Parathyroid adenoma (tissue), 2 donors: Measurements from ENCODE around the gene GGN.

Source experiments
- H2AFZ ChIP-seq: fragments of 300-600 bp; sonication (generic); one replicate; pipeline ENCODE4 v1.7.0; 2017; ENCODE audit warnings: antibody characterized with exemption, mild to moderate bottlenecking
- H3K27ac ChIP-seq: fragments of 300-600 bp; sonication (generic); one replicate; pipeline ENCODE4 v1.7.0; 2017
- H3K27me3 ChIP-seq: fragments of 300-600 bp; sonication (generic); one replicate; pipeline ENCODE4 v1.7.0; 2017; ENCODE audit warnings: low read length; ENCODE audit not compliant: control insufficient read depth, insufficient read depth
- H3K36me3 ChIP-seq: fragments of 300-600 bp; sonication (generic); one replicate; pipeline ENCODE4 v1.7.0; 2017; ENCODE audit warnings: low read length; ENCODE audit not compliant: control insufficient read depth, insufficient read depth
- H3K4me1 ChIP-seq: fragments of 300-600 bp; sonication (generic); one replicate; pipeline ENCODE4 v1.7.0; 2017; ENCODE audit warnings: control low read depth
- H3K4me2 ChIP-seq: fragments of 300-600 bp; sonication (generic); one replicate; pipeline ENCODE4 v1.7.0; 2017; ENCODE audit warnings: low read length
- H3K4me3 ChIP-seq: fragments of 300-600 bp; sonication (generic); one replicate; pipeline ENCODE4 v1.7.0; 2017; ENCODE audit warnings: low read depth, low read length
- H3K79me2 ChIP-seq: fragments of 300-600 bp; sonication (generic); one replicate; pipeline ENCODE4 v1.7.0; 2017; ENCODE audit warnings: control low read depth
- H3K9ac ChIP-seq: fragments of 300-600 bp; sonication (generic); one replicate; pipeline ENCODE4 v1.7.0; 2017; ENCODE audit warnings: mild to moderate bottlenecking
- H3K9me3 ChIP-seq: fragments of 300-600 bp; sonication (generic); one replicate; pipeline ENCODE4 v1.7.0; 2017; ENCODE audit warnings: low read length; ENCODE audit not compliant: control insufficient read depth
- TF ChIP-seq, protein P1 (sequence below): fragments of 300-600 bp; sonication (generic); IDR thresholded peaks from one replicate; pipeline ENCODE4 v1.7.0; 2017; ENCODE audit warnings: antibody characterized with exemption, mild to moderate bottlenecking
- donor health status: primary hyperparathyroidism.

Gene GGN

GRCh38 chr19:38391911-38392464, 4.2 kb upstream of the GGN start:
- H3K4me3 ChIP-seq, result no peak overlapping the region
- H3K4me2 ChIP-seq, result no peak overlapping the region
- no peaks in the 10 kb centered on the region for H3K36me3 ChIP-seq
- no peaks in the 10 kb centered on the region for H3K9me3 ChIP-seq
- H3K4me1 ChIP-seq, result no peaks in the 10 kb centered on the region
- H3K27ac ChIP-seq, result no peak overlapping the region
- H2AFZ ChIP-seq, result no peak overlapping the region
- no peaks in the 10 kb centered on the region for H3K27me3 ChIP-seq
- TF ChIP-seq, protein P1, sequence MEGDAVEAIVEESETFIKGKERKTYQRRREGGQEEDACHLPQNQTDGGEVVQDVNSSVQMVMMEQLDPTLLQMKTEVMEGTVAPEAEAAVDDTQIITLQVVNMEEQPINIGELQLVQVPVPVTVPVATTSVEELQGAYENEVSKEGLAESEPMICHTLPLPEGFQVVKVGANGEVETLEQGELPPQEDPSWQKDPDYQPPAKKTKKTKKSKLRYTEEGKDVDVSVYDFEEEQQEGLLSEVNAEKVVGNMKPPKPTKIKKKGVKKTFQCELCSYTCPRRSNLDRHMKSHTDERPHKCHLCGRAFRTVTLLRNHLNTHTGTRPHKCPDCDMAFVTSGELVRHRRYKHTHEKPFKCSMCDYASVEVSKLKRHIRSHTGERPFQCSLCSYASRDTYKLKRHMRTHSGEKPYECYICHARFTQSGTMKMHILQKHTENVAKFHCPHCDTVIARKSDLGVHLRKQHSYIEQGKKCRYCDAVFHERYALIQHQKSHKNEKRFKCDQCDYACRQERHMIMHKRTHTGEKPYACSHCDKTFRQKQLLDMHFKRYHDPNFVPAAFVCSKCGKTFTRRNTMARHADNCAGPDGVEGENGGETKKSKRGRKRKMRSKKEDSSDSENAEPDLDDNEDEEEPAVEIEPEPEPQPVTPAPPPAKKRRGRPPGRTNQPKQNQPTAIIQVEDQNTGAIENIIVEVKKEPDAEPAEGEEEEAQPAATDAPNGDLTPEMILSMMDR, result no peak
- H3K79me2 ChIP-seq, result no peaks in the 10 kb centered on the region
- no peak overlapping the region for H3K9ac ChIP-seq

GRCh38 chr19:38389957-38390924, 2.4 kb upstream of the GGN start:
- H3K27me3 ChIP-seq, result no peaks in the 10 kb centered on the region
- no peaks in the 10 kb centered on the region for H3K79me2 ChIP-seq
- no peak overlapping the region for H2AFZ ChIP-seq
- TF ChIP-seq, protein P1, result no peak
- H3K4me3 ChIP-seq, result no peak overlapping the region
- no peaks in the 10 kb centered on the region for H3K9me3 ChIP-seq
- H3K4me1 ChIP-seq, result no peaks in the 10 kb centered on the region
- H3K27ac ChIP-seq, result no peak overlapping the region
- no peak overlapping the region for H3K4me2 ChIP-seq
- no peaks in the 10 kb centered on the region for H3K36me3 ChIP-seq
- no peak overlapping the region for H3K9ac ChIP-seq

- Histone ChIP-seq H3K36me3 (no peaks in the 10 kb centered on the region), H3K79me2 (no peaks in the 10 kb centered on the region), H3K27ac (peak overlapping the region; percentile 48), H3K27me3 (no peaks in the 10 kb centered on the region), H3K4me3 (peak overlapping the region; percentile 87), H3K4me2 (peak overlapping the region; percentile 99), H3K9ac (no peak overlapping the region), H3K9me3 (no peaks in the 10 kb centered on the region), H2AFZ (peak overlapping the region; percentile 88), H3K4me1 (no peaks in the 10 kb centered on the region)
- TF ChIP-seq, protein P1, result no peak
Observed at GRCh38 chr19:38389101-38389925, 1.5 kb upstream of the GGN start.

GRCh38 chr19:38388349-38389100, 691 bp upstream of the GGN start, which contains the start of gene SPRED3:
TSS of gene SPRED3 (plus strand) at chr19:38388697. CDS start at chr19:38390303, 1,606 bp downstream.
- TF ChIP-seq, protein P1, result no peak
- Histone ChIP-seq H3K4me2 (peak within 1 kb of the TSS; percentile 99), H3K4me3 (peak within 1 kb of the TSS; percentile 87), H3K36me3 (no peaks in the 10 kb centered on the region), H3K4me1 (no peaks in the 10 kb centered on the region), H3K27me3 (no peaks in the 10 kb centered on the region), H3K27ac (peak within 1 kb of the TSS; percentile 74), H3K79me2 (no peaks in the 10 kb centered on the region), H2AFZ (peak within 1 kb of the TSS; percentile 88), H3K9ac (no peak within 1 kb of the TSS), H3K9me3 (no peaks in the 10 kb centered on the region)
